ENCODE measurements around the gene CPA5.
A peak's percentile ranks its signal among the peaks of the same experiment; 100 is the strongest.

Gene CPA5

DNA sequence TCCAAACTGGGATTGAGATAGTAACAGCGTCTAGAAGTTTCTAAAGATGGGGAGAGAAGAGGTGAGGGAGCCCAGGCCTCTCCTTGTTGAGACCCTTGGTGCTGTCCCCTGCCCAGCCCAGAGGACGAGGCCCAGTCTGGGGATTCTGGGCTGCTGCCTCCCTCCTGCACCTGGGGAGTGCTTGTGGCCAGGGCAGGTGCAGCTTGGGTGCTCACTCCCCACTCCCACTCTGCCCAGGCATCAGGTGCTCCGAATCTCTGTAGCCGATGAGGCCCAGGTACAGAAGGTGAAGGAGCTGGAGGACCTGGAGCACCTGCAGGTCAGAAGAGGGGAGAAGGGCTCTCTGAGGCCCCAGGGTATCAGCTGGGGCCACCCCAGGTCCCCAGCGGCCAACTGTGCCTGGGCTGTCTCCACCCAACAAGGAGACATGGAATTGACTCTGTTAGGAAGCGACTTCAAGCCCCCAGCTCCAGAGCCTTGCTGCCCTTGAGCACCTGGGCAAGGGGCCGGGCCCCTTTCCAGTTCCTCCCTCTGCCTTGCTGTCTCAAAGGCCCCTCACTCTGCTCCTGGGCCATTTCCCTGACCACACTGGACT, 36.3 kb downstream of the CPA5 start:
- no peak overlapping the region for H3K9ac ChIP-seq (ENCODE audit: low read length)
- H3K4me2 ChIP-seq (ENCODE audit: low read length) = no peak overlapping the region
- H3K27ac ChIP-seq (ENCODE audit: low read length) = no peak overlapping the region
- no peak for TF ChIP-seq EZH2phosphoT487 (IDR thresholded peaks at IDR 0.05; ENCODE audit: low read depth)
- TF ChIP-seq, protein P1, sequence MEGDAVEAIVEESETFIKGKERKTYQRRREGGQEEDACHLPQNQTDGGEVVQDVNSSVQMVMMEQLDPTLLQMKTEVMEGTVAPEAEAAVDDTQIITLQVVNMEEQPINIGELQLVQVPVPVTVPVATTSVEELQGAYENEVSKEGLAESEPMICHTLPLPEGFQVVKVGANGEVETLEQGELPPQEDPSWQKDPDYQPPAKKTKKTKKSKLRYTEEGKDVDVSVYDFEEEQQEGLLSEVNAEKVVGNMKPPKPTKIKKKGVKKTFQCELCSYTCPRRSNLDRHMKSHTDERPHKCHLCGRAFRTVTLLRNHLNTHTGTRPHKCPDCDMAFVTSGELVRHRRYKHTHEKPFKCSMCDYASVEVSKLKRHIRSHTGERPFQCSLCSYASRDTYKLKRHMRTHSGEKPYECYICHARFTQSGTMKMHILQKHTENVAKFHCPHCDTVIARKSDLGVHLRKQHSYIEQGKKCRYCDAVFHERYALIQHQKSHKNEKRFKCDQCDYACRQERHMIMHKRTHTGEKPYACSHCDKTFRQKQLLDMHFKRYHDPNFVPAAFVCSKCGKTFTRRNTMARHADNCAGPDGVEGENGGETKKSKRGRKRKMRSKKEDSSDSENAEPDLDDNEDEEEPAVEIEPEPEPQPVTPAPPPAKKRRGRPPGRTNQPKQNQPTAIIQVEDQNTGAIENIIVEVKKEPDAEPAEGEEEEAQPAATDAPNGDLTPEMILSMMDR (IDR thresholded peaks at IDR 0.05; ENCODE audit: low read depth, low read length) = no peak
- no peak overlapping the region for H2AFZ ChIP-seq (ENCODE audit: low read depth, low read length)
- no peaks in the 10 kb centered on the region for H3K79me2 ChIP-seq (ENCODE audit: low read length)
- 0 out of 2 replicates have a peak, but pooled peaks cover 3% of the 10 kb centered on the region for H3K9me3 ChIP-seq (ENCODE audit: insufficient read depth, low read length)
- no peaks in the 10 kb centered on the region for H3K4me1 ChIP-seq (ENCODE audit: low read length)
- no peak overlapping the region for H3K4me3 ChIP-seq (ENCODE audit: low read length)
- H3K27me3 ChIP-seq (ENCODE audit: low read depth, low read length) = no peaks in the 10 kb centered on the region
- no peaks in the 10 kb centered on the region for H4K20me1 ChIP-seq (ENCODE audit: insufficient read depth, low read length)
- no peaks in the 10 kb centered on the region for H3K36me3 ChIP-seq (replicated peaks; ENCODE audit: low read depth, low read length)

DNA sequence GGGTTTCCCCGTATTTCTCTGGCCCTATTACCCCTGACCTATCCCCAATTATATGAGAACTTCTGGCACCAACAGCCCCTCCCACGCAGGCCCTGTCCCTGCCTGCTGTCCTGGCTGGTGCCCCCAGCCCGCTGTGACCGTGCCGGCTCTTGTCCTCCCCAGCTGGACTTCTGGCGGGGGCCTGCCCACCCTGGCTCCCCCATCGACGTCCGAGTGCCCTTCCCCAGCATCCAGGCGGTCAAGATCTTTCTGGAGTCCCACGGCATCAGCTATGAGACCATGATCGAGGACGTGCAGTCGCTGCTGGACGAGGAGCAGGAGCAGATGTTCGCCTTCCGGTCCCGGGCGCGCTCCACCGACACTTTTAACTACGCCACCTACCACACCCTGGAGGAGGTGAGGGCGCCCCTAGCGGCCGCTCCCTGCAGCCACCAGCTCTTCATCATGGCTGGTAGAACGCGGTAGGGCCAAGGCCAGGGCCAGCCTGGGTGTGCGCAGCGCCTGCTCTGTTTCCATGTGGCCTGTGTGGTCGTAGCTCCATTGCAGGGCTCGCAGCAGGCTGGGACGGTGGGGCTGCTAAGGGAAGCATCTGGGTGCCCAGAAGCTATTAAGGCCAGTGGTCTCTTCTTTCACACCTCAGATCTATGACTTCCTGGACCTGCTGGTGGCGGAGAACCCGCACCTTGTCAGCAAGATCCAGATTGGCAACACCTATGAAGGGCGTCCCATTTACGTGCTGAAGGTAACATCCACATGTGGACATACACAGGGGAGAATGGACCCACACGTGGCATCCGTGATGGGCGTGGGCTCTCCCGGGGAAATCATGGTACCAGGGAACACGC, 37.1 kb downstream of the CPA5 start:
- Histone ChIP-seq H3K27me3 (ENCODE audit: low read depth, low read length) (no peaks in the 10 kb centered on the region), H2AFZ (ENCODE audit: low read depth, low read length) (no peak overlapping the region), H3K27ac (ENCODE audit: low read length) (no peak overlapping the region), H3K79me2 (ENCODE audit: low read length) (no peaks in the 10 kb centered on the region), H3K9ac (ENCODE audit: low read length) (no peak overlapping the region), H3K4me3 (ENCODE audit: low read length) (no peak overlapping the region), H3K4me2 (ENCODE audit: low read length) (no peak overlapping the region), H4K20me1 (ENCODE audit: insufficient read depth, low read length) (no peaks in the 10 kb centered on the region), H3K9me3 (ENCODE audit: insufficient read depth, low read length) (no peaks in the 10 kb centered on the region), H3K4me1 (ENCODE audit: low read length) (no peaks in the 10 kb centered on the region), H3K36me3 (replicated peaks; ENCODE audit: low read depth, low read length) (no peaks in the 10 kb centered on the region)
- no peak for TF ChIP-seq EZH2phosphoT487 (IDR thresholded peaks at IDR 0.05; ENCODE audit: low read depth)
- TF ChIP-seq, protein P1 (IDR thresholded peaks at IDR 0.05; ENCODE audit: low read depth, low read length) = peak; percentile 23; the same call in 1 of the 2 replicates

DNA sequence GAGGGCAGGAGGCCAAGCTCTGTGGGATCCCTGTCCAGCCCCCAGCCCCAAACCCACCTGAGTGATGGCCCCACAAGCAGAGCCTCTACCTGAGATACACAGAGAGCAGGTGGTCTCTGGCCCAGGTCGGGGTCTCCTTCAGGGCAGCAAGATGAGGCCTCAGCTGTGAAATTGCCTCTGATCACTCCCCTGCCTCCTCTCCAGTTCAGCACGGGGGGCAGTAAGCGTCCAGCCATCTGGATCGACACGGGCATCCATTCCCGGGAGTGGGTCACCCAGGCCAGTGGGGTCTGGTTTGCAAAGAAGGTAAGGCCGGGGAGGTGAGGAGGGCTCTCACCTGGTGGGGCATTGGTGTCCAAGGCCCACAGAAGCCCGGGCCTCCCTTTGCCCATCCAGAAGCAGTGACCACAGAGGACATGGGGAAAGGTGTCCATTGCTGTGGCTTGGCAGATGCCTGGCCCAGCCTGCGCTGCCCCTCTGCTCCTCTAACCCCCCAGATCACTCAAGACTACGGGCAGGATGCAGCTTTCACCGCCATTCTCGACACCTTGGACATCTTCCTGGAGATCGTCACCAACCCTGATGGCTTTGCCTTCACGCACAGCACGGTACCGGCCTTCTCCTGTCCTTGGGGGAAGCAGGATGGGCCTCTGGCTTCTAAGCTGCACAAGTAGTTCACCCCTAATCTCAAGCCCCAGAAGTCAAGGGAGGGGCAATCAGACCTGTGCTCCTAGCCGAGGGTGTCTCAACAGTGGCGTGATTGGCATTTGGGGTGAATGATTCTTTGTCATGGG, 38.8 kb downstream of the CPA5 start:
- Histone ChIP-seq H3K27ac (ENCODE audit: low read length) (no peak overlapping the region), H2AFZ (ENCODE audit: low read depth, low read length) (no peak overlapping the region), H3K4me3 (ENCODE audit: low read length) (no peak overlapping the region), H3K9ac (ENCODE audit: low read length) (no peak overlapping the region), H3K4me1 (ENCODE audit: low read length) (no peaks in the 10 kb centered on the region), H3K4me2 (ENCODE audit: low read length) (no peak overlapping the region), H3K27me3 (ENCODE audit: low read depth, low read length) (no peaks in the 10 kb centered on the region), H3K9me3 (ENCODE audit: insufficient read depth, low read length) (no peaks in the 10 kb centered on the region), H3K79me2 (ENCODE audit: low read length) (no peaks in the 10 kb centered on the region), H4K20me1 (ENCODE audit: insufficient read depth, low read length) (no peaks in the 10 kb centered on the region), H3K36me3 (replicated peaks; ENCODE audit: low read depth, low read length) (no peaks in the 10 kb centered on the region)
- no peak for TF ChIP-seq EZH2phosphoT487 (IDR thresholded peaks at IDR 0.05; ENCODE audit: low read depth)
- TF ChIP-seq, protein P1 (IDR thresholded peaks at IDR 0.05; ENCODE audit: low read depth, low read length) = no peak

DNA sequence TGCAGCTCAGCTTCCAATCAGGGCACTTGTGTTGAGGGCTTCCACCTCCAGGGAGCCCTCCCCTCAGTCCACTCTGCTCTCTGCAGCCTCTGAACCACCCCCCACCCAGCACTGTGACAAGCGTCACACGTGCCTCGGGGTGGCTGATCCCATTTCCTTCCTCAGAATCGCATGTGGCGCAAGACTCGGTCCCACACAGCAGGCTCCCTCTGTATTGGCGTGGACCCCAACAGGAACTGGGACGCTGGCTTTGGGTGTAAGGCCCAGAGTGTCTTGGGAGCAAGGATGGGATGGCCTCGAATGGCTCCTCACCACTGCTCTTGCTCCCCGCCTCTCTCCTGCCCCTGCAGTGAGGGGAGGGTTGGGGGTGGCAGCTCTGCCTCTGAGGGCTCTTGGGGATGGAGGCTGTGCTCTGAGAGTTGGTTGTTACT, 39.8 kb downstream of the CPA5 start:
- H3K4me1 ChIP-seq (ENCODE audit: low read length) = no peaks in the 10 kb centered on the region
- no peaks in the 10 kb centered on the region for H4K20me1 ChIP-seq (ENCODE audit: insufficient read depth, low read length)
- no peak overlapping the region for H3K4me3 ChIP-seq (ENCODE audit: low read length)
- H3K79me2 ChIP-seq (ENCODE audit: low read length) = no peaks in the 10 kb centered on the region
- no peak overlapping the region for H3K4me2 ChIP-seq (ENCODE audit: low read length)
- no peak for TF ChIP-seq EZH2phosphoT487 (IDR thresholded peaks at IDR 0.05; ENCODE audit: low read depth)
- TF ChIP-seq, protein P1 (IDR thresholded peaks at IDR 0.05; ENCODE audit: low read depth, low read length) = no peak
- no peak overlapping the region for H3K27ac ChIP-seq (ENCODE audit: low read length)
- H3K36me3 ChIP-seq (replicated peaks; ENCODE audit: low read depth, low read length) = no peaks in the 10 kb centered on the region
- H3K27me3 ChIP-seq (ENCODE audit: low read depth, low read length) = no peaks in the 10 kb centered on the region
- H3K9me3 ChIP-seq (ENCODE audit: insufficient read depth, low read length) = no peaks in the 10 kb centered on the region
- no peak overlapping the region for H2AFZ ChIP-seq (ENCODE audit: low read depth, low read length)
- H3K9ac ChIP-seq (ENCODE audit: low read length) = no peak overlapping the region
